Measurements from ENCODE around the gene GPI.

- TF ChIP-seq, protein P1, sequence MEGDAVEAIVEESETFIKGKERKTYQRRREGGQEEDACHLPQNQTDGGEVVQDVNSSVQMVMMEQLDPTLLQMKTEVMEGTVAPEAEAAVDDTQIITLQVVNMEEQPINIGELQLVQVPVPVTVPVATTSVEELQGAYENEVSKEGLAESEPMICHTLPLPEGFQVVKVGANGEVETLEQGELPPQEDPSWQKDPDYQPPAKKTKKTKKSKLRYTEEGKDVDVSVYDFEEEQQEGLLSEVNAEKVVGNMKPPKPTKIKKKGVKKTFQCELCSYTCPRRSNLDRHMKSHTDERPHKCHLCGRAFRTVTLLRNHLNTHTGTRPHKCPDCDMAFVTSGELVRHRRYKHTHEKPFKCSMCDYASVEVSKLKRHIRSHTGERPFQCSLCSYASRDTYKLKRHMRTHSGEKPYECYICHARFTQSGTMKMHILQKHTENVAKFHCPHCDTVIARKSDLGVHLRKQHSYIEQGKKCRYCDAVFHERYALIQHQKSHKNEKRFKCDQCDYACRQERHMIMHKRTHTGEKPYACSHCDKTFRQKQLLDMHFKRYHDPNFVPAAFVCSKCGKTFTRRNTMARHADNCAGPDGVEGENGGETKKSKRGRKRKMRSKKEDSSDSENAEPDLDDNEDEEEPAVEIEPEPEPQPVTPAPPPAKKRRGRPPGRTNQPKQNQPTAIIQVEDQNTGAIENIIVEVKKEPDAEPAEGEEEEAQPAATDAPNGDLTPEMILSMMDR (IDR thresholded peaks at IDR 0.05), result no peak
- no peak for TF ChIP-seq POLR2A (IDR thresholded peaks at IDR 0.05)
These were observed 9.8 kb upstream of the GPI start for GRCh38 chr19:34355201-34355600.
